ENCODE results near the gene CHD1.

The CHD1 gene

DNA sequence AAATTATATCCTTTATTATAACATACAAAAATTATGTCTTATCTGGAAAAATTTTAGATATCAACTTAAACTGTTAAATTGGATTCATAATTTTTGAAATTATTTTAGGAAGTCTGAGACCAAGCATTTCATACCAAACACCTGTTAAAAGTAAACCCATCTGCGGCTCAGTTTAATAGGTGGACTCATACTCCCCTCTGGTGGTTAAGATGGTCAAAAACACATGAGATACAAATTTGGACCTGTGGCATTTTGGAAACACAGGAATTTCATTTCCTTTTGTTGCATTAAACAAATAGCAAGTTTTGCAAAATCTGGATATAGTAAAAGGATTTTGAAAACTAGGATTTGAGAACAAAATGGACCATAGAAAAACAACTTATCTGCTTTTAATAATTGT, 101.6 kb downstream of the CHD1 start:
- no peaks in the 10 kb centered on the region for H3K27me3 ChIP-seq (ENCODE audit: control insufficient read depth in 5 of 5, insufficient read depth in 4 of 5, low read length in 5 of 5)
- H3K4me3 ChIP-seq (ENCODE audit: low read depth in 1 of 5, low read length in 5 of 5): no peak overlapping the region
- H3K36me3 ChIP-seq (ENCODE audit: control insufficient read depth in 5 of 5, insufficient read depth in 5 of 5, low read length in 5 of 5): no peaks in the 10 kb centered on the region
- no peaks in the 10 kb centered on the region for H3K4me1 ChIP-seq (ENCODE audit: control insufficient read depth in 5 of 5, insufficient read depth in 5 of 5, low read length in 5 of 5)
- no peak overlapping the region for H3K27ac ChIP-seq (ENCODE audit: low read depth, low read length)
- no peak overlapping the region for H3K9ac ChIP-seq (ENCODE audit: low read length in 5 of 5)
- no peaks in the 10 kb centered on the region for H3K9me3 ChIP-seq (ENCODE audit: control insufficient read depth in 5 of 5, low read length in 5 of 5)

- H3K4me1 ChIP-seq (ENCODE audit: control insufficient read depth in 5 of 5, insufficient read depth in 5 of 5, low read length in 5 of 5): no peaks in the 10 kb centered on the region
- H3K9me3 ChIP-seq (ENCODE audit: control insufficient read depth in 5 of 5, low read length in 5 of 5): no peaks in the 10 kb centered on the region
- no peak overlapping the region for H3K27ac ChIP-seq (ENCODE audit: low read depth, low read length)
- H3K4me3 ChIP-seq (ENCODE audit: low read depth in 1 of 5, low read length in 5 of 5): no peak overlapping the region
- no peak overlapping the region for H3K9ac ChIP-seq (ENCODE audit: low read length in 5 of 5)
- H3K36me3 ChIP-seq (ENCODE audit: control insufficient read depth in 5 of 5, insufficient read depth in 5 of 5, low read length in 5 of 5): no peaks in the 10 kb centered on the region
- H3K27me3 ChIP-seq (ENCODE audit: control insufficient read depth in 5 of 5, insufficient read depth in 4 of 5, low read length in 5 of 5): no peaks in the 10 kb centered on the region
Measured at GRCh38 chr5:98825582-98826375, 103.0 kb downstream of the CHD1 start.

DNA sequence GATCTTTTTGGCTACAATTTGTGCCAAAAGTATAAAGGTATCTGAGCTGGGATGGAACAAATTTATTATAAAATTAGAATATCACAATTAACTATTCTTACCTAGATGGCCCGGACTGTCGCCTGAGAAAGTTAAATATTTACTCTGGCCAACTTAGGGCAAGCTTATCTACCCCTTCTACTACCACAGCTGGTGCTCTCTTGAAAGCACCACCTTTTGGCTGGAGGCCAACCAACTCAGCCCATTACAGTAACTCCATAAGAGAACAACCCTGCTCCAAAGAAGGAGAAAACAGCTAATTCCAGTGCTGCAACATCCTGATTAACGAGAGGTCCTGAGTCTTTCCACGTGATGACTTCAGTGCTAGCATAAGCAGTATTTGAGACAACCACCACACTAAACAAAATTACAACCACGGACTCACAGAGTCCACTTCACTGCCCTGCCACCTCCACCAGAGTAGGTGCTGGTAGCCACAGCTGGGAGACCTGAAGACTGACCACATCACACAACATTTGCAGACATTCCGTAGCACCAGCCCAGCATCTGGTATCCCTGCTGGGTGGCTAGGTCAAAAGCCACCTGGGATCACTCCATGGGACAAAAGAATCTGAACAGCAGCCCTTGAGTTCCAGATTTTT, 112.1 kb downstream of the CHD1 start:
- Histone ChIP-seq H3K27ac (ENCODE audit: low read depth, low read length) (no peak overlapping the region), H3K4me1 (ENCODE audit: control insufficient read depth in 5 of 5, insufficient read depth in 5 of 5, low read length in 5 of 5) (no peaks in the 10 kb centered on the region), H3K4me3 (ENCODE audit: low read depth in 1 of 5, low read length in 5 of 5) (no peak overlapping the region), H3K27me3 (ENCODE audit: control insufficient read depth in 5 of 5, insufficient read depth in 4 of 5, low read length in 5 of 5) (no peaks in the 10 kb centered on the region), H3K9ac (ENCODE audit: low read length in 5 of 5) (no peak overlapping the region), H3K9me3 (ENCODE audit: control insufficient read depth in 5 of 5, low read length in 5 of 5) (no peaks in the 10 kb centered on the region), H3K36me3 (ENCODE audit: control insufficient read depth in 5 of 5, insufficient read depth in 5 of 5, low read length in 5 of 5) (no peaks in the 10 kb centered on the region)

DNA sequence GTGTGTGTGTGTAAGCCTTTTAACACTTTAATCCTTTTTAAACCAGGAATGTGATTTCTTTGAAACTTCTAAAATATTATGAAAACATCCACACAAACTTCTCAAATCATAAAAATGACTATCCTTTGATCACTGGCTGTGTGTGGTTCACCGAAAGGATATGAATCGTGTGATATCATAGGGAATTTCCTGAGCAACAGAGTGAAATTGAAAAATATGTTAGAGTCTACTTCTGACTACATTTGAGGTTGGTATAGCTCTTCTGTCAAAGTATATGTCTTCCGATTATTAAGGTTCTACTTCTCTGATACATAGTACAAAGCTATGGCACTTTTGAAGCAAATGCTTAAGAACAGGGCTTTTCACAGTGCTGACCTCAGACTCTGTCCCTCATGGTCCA, 115.1 kb downstream of the CHD1 start:
- no peaks in the 10 kb centered on the region for H3K4me1 ChIP-seq (ENCODE audit: control insufficient read depth in 5 of 5, insufficient read depth in 5 of 5, low read length in 5 of 5)
- H3K27ac ChIP-seq (ENCODE audit: low read depth, low read length): no peak overlapping the region
- H3K9ac ChIP-seq (ENCODE audit: low read length in 5 of 5): no peak overlapping the region
- H3K36me3 ChIP-seq (ENCODE audit: control insufficient read depth in 5 of 5, insufficient read depth in 5 of 5, low read length in 5 of 5): no peaks in the 10 kb centered on the region
- H3K27me3 ChIP-seq (ENCODE audit: control insufficient read depth in 5 of 5, insufficient read depth in 4 of 5, low read length in 5 of 5): no peaks in the 10 kb centered on the region
- no peak overlapping the region for H3K4me3 ChIP-seq (ENCODE audit: low read depth in 1 of 5, low read length in 5 of 5)
- no peaks in the 10 kb centered on the region for H3K9me3 ChIP-seq (ENCODE audit: control insufficient read depth in 5 of 5, low read length in 5 of 5)

DNA sequence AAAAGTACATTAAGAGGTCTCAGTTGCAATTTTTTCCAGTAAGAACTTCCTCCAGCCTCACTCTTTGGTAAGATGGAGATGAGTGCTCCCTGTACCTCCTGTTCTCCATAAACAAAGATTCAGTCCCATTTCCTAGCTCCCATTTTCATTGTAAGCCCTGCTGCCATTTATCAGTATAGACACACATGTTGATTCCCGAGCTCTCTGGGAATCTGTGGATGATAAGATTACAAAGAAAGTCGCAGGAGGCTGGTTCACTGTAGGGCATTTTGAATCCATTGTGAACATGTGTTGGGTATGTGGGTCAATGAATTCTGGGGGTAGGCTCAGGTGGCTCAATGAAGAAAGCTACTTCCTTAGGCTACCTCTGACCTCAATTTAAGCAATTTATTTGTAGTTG, 118.6 kb downstream of the CHD1 start:
- Histone ChIP-seq H3K27me3 (ENCODE audit: control insufficient read depth in 5 of 5, insufficient read depth in 4 of 5, low read length in 5 of 5) (no peaks in the 10 kb centered on the region), H3K9me3 (ENCODE audit: control insufficient read depth in 5 of 5, low read length in 5 of 5) (peaks cover 0 to 13% (median 7%) of the 10 kb centered on the region in 5 donors), H3K4me1 (ENCODE audit: control insufficient read depth in 5 of 5, insufficient read depth in 5 of 5, low read length in 5 of 5) (no peaks in the 10 kb centered on the region), H3K9ac (ENCODE audit: low read length in 5 of 5) (no peak overlapping the region), H3K36me3 (ENCODE audit: control insufficient read depth in 5 of 5, insufficient read depth in 5 of 5, low read length in 5 of 5) (no peaks in the 10 kb centered on the region), H3K27ac (ENCODE audit: low read depth, low read length) (no peak overlapping the region), H3K4me3 (ENCODE audit: low read depth in 1 of 5, low read length in 5 of 5) (no peak overlapping the region)

GRCh38 chr5:98807806-98808205, 121.0 kb downstream of the CHD1 start:
- H3K4me3 ChIP-seq (ENCODE audit: low read depth in 1 of 5, low read length in 5 of 5): no peak overlapping the region
- H3K36me3 ChIP-seq (ENCODE audit: control insufficient read depth in 5 of 5, insufficient read depth in 5 of 5, low read length in 5 of 5): no peaks in the 10 kb centered on the region
- H3K27me3 ChIP-seq (ENCODE audit: control insufficient read depth in 5 of 5, insufficient read depth in 4 of 5, low read length in 5 of 5): no peaks in the 10 kb centered on the region
- no peaks in the 10 kb centered on the region for H3K4me1 ChIP-seq (ENCODE audit: control insufficient read depth in 5 of 5, insufficient read depth in 5 of 5, low read length in 5 of 5)
- H3K27ac ChIP-seq (ENCODE audit: low read depth, low read length): no peak overlapping the region
- H3K9me3 ChIP-seq (ENCODE audit: control insufficient read depth in 5 of 5, low read length in 5 of 5): peaks cover 0 to 13% (median 7%) of the 10 kb centered on the region in 5 donors
- no peak overlapping the region for H3K9ac ChIP-seq (ENCODE audit: low read length in 5 of 5)

- Histone ChIP-seq H3K9me3 (ENCODE audit: control insufficient read depth in 5 of 5, low read length in 5 of 5) (peaks cover 0 to 13% (median 7%) of the 10 kb centered on the region in 5 donors), H3K27me3 (ENCODE audit: control insufficient read depth in 5 of 5, insufficient read depth in 4 of 5, low read length in 5 of 5) (no peaks in the 10 kb centered on the region), H3K36me3 (ENCODE audit: control insufficient read depth in 5 of 5, insufficient read depth in 5 of 5, low read length in 5 of 5) (no peaks in the 10 kb centered on the region), H3K4me3 (ENCODE audit: low read depth in 1 of 5, low read length in 5 of 5) (no peak overlapping the region), H3K9ac (ENCODE audit: low read length in 5 of 5) (no peak overlapping the region), H3K27ac (ENCODE audit: low read depth, low read length) (no peak overlapping the region), H3K4me1 (ENCODE audit: control insufficient read depth in 5 of 5, insufficient read depth in 5 of 5, low read length in 5 of 5) (no peaks in the 10 kb centered on the region)
Measured at GRCh38 chr5:98805070-98805469, 123.7 kb downstream of the CHD1 start.

- H3K27ac ChIP-seq (ENCODE audit: low read depth, low read length): no peak overlapping the region
- H3K4me3 ChIP-seq (ENCODE audit: low read depth in 1 of 5, low read length in 5 of 5): no peak overlapping the region
- H3K4me1 ChIP-seq (ENCODE audit: control insufficient read depth in 5 of 5, insufficient read depth in 5 of 5, low read length in 5 of 5): no peaks in the 10 kb centered on the region
- no peak overlapping the region for H3K9ac ChIP-seq (ENCODE audit: low read length in 5 of 5)
- no peaks in the 10 kb centered on the region for H3K27me3 ChIP-seq (ENCODE audit: control insufficient read depth in 5 of 5, insufficient read depth in 4 of 5, low read length in 5 of 5)
- H3K36me3 ChIP-seq (ENCODE audit: control insufficient read depth in 5 of 5, insufficient read depth in 5 of 5, low read length in 5 of 5): no peaks in the 10 kb centered on the region
- peaks cover 0 to 13% (median 7%) of the 10 kb centered on the region in 5 donors for H3K9me3 ChIP-seq (ENCODE audit: control insufficient read depth in 5 of 5, low read length in 5 of 5)
Measured at GRCh38 chr5:98804066-98804465, 124.7 kb downstream of the CHD1 start.
